GM10266 (cell line): ENCODE data around the gene DYRK4.
"Not testable (repeated sequence)": the region's sequence is repeated elsewhere in the genome, so short reads cannot be mapped to it uniquely, and the experiment has no call there.

Experiments
- DNase-seq: peaks from one replicate; pipeline ENCODE4 v3.0.0; 2012; ENCODE audit errors: extremely low spot score
- TF ChIP-seq, protein P1 (sequence below): IDR thresholded peaks from 2 replicates; pipeline ENCODE4 v1.5.1; 2012; ENCODE audit warnings: mild to moderate bottlenecking, low read depth; ENCODE audit not compliant: control insufficient read depth, insufficient read depth; ENCODE audit errors: missing control alignments

Gene DYRK4

GRCh38 chr12:4562034-4562657 is at the start of gene DYRK4:
Gene DYRK4, plus strand, starts transcription at chr12:4562208. Its CDS starts 38 bp downstream, at chr12:4562246.
- no peak for DNase-seq
- TF ChIP-seq, protein P1, sequence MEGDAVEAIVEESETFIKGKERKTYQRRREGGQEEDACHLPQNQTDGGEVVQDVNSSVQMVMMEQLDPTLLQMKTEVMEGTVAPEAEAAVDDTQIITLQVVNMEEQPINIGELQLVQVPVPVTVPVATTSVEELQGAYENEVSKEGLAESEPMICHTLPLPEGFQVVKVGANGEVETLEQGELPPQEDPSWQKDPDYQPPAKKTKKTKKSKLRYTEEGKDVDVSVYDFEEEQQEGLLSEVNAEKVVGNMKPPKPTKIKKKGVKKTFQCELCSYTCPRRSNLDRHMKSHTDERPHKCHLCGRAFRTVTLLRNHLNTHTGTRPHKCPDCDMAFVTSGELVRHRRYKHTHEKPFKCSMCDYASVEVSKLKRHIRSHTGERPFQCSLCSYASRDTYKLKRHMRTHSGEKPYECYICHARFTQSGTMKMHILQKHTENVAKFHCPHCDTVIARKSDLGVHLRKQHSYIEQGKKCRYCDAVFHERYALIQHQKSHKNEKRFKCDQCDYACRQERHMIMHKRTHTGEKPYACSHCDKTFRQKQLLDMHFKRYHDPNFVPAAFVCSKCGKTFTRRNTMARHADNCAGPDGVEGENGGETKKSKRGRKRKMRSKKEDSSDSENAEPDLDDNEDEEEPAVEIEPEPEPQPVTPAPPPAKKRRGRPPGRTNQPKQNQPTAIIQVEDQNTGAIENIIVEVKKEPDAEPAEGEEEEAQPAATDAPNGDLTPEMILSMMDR, result no peak

DNA sequence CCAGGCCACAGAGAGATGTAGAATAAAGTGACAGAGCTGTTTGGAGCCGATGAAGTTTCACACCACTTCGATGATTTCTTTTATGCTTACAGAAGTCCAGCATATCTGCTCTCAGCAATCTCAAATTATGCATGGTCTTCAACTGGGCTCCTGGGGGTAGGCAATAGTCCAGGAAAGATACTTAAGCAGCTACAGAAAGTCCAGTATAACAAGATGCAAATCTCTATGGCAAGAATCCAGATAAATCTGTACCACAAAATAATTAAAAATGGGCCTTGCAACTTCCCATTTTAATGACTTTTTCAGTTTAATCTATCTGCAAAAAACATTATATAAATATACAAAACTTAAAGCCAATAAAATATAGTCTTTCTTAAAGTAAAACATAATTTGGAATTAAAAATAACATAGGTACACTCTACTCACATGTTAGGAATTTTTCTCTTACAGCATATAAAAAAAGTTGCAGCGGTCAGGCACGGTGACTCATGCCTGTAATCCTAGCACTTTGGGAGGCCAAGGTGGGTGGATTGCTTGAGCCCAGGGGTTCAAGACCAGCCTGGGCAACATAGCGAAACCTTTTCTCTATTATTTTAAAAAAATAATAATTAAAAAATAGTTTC is 43.8 kb upstream of the DYRK4 start:
- TF ChIP-seq, protein P1, result no peak
- DNase-seq, result no peak

DNA sequence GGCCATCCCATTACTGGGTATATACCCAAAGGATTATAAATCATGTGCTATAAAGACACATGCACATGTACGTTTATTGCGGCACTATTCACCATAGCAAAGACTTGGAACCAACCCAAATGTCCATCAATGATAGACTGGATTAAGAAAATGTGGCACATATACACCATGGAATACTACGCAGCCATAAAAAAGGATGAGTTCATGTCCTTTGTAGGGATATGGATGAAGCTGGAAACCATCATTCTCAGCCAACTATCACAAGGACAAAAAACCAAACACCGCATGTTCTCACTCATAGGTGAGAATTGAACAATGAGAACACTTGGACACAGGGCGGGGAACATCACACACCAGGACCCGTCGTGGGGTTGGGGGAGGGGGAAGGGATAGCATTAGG is 38.6 kb upstream of the DYRK4 start:
- not testable (repeated sequence) for DNase-seq

DNA sequence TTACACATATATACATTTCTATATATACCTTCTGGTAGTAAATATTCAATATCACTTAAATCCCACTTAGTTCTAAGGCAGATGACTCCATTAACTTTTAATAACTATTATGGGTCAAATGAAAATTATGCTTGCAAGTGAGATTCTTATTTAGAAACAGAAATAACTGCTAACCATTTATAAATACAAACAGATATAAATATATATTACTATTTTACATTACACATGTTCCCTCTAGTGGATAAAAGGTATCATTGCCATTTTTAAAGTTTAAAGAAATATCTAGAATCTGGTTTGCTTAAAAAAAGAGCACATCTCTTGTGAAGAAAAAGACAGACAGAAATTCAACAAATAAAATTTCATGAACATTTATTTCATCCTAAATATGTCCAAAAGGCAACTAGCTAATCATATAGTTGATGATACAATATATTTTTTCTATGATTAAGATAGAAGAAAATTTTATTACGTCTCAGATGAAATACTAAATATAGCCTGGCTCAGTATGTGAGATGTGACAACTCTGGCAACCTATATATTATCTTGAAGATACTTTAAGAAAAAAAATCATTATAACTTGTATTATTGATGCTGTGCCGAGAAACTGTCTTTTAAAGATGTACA is 35.0 kb upstream of the DYRK4 start:
- no peak for DNase-seq
- TF ChIP-seq, protein P1, result peak; percentile 18

DNA sequence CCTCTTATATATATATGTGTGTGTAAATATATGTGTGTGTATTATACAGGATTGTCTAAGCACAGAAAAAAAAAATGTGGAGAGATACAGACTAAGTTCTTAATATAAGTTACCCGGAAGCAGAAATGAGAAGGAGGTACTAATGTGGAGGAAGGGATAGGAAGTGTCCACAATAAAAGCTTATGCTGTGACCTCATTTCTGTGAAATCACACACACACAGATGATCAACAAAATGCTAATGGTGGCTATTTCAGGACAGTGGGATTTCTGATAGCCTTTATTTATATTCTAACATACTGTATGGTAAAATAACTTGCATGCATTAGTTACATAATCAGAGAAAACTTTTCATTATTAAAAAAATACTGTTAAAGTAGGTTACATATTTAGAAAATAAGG is 31.8 kb upstream of the DYRK4 start:
- DNase-seq, result no peak
- TF ChIP-seq, protein P1, result no peak

DNA sequence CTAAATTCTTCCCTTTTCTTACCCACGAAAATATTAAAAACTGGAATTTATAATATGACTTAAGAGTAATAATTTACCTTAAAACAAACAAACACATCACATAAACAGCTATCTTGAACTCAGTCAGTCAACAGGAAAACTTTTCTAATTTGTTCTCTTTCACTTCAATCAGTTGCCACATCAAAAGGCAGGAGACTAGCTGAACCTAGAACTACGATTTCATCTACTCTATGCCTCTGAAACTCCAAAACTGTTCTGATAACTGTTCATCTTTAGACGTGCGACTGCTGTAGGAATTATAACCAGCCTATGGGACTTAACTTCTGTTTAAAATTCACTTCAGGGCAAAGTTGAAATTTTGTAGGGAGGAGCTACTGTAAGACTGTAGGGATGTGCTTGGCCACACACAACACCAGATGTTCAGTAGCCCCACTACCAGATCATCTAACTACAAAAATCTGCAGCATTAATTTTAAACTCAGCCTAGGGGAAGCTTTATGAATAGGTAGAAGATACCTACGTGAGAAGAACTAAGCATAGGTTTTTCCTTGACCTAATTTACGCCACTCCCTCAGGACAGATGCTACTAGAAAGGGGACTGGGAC is 30.9 kb upstream of the DYRK4 start:
- TF ChIP-seq, protein P1, result no peak
- DNase-seq, result no peak

- DNase-seq, result no peak
- TF ChIP-seq, protein P1, result no peak
These were observed 26.9 kb upstream of the DYRK4 start for GRCh38 chr12:4535092-4535491.
